Stimulated activated naive CD4-positive, alpha-beta T cell (primary cell): Measurements from ENCODE around the gene EVI5L.
"Not testable (repeated sequence)": the region's sequence is repeated elsewhere in the genome, so short reads cannot be mapped to it uniquely, and the experiment has no call there.

Source experiments
- DNase-seq, 6 experiments: peaks; one replicate each; lab custom pipeline; 2025; lab: John Stamatoyannopoulos, UW

EVI5L gene

GRCh38 chr19:7816040-7816439 lies 14.0 kb upstream of the EVI5L start:
- not testable (repeated sequence) for DNase-seq

GRCh38 chr19:7817801-7818200 lies 12.2 kb upstream of the EVI5L start:
- no peak for DNase-seq

- no peak for DNase-seq
Observed at GRCh38 chr19:7818806-7819205, 11.2 kb upstream of the EVI5L start.

DNA sequence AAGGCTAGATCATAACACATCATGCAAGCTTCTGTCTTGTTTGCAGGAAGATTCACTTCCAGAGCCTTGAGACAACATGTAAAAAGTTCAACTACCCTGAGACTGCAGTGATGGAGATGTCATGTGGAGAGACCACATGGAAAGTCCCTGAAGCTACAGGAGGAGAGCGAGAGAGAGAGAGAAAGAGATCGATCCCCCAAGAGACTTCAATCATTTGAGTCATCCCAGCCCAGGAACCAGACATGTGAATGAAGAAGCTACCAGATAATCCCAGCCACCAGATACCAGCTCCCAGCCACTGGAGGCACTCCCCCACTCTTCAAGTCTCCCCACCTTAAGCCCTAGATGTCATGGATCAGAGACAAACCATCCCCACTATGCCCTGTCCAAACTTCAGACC lies 10.7 kb upstream of the EVI5L start:
- no peak for DNase-seq

GRCh38 chr19:7820588-7820987 lies 9.4 kb upstream of the EVI5L start:
- no peak for DNase-seq

GRCh38 chr19:7822910-7823515 lies 7.0 kb upstream of the EVI5L start:
- DNase-seq: no peak

GRCh38 chr19:7823686-7824301 lies 6.2 kb upstream of the EVI5L start:
- no peak for DNase-seq

GRCh38 chr19:7829166-7829520 lies 875 bp upstream of the EVI5L start:
- DNase-seq: no peak

DNA sequence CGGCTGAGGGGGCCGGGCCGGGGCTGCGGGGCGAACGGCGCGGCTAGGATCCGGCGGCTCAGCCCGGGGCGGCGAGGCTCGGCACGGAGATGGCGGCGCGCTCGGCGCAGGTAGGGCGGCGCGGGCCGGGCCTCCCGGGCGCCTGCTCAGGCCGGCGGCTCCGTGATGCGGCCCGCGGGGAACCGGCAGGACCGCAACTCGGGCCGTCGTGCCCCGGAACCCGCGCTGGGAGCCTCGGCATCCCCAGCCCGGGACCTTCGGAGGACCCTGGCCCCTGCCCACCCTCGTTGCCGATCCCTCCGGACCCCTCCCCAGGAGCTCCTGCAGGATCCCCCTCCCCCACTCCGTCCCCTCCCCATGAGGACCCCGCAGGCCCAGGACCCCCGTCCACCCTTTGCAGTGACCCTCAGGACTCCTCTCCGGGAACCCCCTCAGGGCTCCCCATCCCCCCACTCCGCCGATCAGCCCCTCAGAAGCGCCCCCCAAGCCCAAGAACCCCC lies 304 bp downstream of the EVI5L start:
- no peak for DNase-seq

DNA sequence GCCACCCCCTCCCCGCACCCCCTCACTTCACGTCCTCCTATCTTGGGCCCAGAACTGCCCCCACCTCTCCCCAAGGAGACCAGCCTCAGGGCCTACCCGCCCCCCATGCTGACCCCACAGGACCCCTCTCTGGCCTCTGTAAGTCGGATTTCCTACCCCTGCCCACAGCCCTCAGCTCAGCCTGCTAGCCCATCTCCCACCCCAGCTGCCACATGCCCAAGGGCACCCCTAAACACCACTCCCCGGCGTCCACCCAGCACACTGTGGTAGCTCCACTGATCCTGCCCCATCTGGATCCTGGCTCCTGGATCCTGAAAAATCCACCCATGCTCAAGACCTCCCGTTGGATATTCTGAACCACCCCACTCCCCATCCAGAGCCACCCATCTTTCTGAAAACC lies 805 bp downstream of the EVI5L start:
- no peak for DNase-seq

DNA sequence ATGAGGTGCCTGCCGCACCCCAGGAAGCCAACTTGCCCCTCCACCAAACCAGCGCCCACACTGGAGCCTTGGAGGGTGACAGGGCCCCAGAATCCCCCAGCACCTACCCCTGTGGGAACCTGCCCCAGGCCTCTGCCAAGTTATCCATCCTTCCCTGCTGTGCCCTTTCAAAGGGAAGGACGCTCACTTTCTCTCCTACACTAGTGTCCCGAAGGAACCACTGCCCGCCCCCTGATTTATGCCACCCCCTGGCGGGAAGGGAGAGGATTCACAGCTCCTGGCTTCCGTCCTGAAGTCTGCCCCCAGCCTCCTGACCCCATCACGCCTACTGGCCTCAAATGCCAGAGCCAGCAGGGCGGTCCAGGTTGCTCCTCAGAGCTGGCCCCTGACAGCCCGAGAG lies 1.4 kb downstream of the EVI5L start:
- DNase-seq: no peak

DNA sequence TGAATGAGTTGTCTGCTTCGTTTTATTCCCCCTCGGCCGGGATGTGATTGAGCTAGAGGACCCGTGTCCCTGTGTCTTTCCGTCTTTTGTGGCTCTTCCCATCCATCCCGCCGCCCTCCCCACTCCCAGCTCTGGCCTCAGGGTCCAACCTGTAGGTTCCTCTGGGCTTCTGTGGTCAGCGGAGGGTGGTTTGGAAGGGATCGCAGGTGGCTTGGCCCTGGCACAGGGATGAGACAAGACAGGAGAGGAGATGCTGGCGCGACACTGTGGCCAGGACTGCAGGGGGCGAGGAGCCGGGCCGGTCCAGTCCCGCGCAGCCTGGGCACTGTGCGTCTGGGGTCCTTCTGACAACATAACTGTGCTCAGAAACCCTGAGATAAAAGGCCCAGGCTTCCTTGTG lies 2.0 kb downstream of the EVI5L start:
- no peak for DNase-seq

GRCh38 chr19:7832781-7833180 lies 2.8 kb downstream of the EVI5L start:
- DNase-seq: no peak

DNA sequence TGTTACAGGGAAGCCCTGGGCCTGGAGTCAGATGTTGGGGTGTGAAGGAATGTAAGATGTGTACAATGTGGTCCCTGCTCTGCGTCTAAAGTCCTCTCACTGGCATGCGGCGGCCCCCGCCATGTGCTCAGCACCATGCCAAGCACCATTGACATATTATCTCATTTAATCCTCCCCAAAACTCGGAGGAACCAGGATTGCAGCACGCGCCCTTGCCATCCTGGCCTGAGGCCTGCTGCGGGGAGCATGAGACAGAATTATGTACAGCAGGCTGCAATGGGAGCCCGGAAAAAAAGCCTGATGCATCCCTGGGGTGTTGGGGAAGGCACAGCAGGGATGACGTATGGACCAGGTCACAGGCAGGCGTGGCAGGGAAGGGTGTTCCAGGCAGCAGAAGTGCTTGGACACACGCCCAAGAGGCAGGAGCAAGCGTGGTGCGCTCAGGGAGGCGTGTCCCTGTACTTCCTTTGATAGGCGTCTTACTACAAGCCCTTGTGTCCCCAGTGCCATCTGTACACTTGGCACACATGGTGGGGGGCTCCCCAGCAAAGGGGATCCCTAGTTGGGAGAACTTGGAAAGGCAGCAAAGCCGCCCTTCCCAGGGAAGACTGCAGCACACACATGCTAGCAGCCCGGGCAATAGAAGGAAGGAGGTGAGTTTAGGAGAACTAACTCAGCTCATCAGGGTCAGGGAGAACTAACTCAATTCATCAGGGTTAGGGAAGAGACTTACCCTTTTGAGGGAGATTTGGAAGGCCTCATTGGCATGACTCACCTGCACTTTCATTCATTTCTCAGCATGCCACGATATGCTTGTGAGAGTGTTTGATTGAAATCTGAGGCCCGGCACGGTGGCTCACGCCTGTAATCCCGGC lies 3.4 kb downstream of the EVI5L start:
- no peak for DNase-seq

GRCh38 chr19:7839476-7839875 lies 9.5 kb downstream of the EVI5L start:
- no peak for DNase-seq

DNA sequence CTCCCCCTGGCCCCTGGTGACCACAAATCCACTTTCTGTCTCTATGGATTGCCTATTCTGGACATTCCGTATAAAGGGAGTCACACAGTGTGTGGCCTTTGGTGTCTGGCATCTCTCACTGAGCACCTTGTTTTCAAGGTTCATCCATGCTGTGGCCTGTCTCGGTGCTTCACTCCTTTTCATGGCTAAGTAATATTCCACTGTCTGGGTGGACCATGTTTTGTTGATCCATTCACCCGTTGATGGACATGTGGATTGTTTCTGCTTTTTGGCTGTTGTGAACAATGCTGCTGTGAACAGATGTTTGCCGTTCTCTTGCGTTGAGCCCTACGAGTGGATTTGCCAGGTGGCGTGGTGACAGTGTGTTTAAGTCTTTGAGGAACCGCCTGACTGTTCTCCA lies 10.6 kb downstream of the EVI5L start:
- DNase-seq: no peak

GRCh38 chr19:7841751-7842660 lies 12.0 kb downstream of the EVI5L start:
- DNase-seq: no peak

- no peak for DNase-seq
Observed at GRCh38 chr19:7842661-7843294, 12.8 kb downstream of the EVI5L start.

DNA sequence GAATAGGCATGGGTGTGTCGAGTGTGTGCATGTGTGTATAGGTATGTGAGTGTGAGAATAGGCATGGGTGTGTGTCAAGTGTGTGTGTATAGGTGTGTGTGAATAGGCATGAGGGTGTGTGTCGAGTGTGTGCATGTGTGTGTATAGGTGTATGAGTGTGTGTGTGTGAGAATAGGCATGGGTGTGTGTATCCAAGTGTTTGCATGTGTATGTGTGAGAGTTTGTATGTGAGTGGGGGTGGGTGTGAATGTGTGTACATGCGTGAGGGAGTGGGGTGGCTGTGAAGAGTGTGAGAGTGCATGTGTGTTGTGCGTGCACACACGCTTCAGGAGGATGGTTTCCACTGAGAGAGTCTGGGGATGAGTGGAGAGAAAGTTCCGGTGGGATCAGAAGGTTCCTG lies 13.5 kb downstream of the EVI5L start:
- DNase-seq: no peak

DNA sequence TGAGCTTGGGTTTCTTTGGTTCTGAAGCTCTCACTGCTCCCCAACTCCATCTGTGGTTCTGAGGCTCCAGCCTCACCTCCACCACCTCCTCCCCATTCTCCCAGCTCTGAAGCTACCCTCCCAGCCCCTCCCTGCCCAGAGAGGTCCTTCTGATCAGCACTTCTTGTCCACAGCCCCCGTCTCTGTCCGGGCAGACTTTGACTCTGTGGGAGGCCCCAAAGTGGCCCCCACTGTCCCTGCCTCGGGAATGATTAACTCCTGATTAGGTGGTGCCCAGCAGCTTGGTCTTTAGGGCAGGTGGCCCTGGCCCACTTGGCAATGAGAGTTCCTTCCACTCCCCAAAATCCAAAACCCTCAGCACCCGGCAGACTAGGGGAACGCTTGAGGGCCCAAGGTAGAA lies 14.4 kb downstream of the EVI5L start:
- no peak for DNase-seq

DNA sequence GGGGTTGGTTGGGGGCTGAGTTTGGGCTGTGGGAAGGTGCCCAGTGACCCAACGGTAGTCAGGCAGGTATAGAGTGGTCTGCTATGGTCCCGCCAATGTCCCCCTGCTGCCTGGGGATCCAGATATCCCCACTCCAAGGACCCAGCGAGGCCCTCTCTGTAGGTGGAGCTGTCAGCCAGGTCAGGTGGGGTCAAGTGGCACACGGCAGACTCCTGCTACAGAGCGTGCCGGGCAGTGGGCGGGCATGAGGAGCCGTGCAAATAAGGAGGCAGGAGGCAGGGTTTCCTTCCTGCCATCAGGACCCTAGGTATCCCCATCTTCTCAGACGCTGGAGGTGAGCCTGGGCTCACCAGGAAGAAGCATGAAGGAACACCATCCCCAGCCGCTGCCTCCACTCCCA lies 14.9 kb downstream of the EVI5L start:
- DNase-seq: no peak
